Mammary epithelial cell (primary cell): Measurements from ENCODE around the gene PIP5KL1.

Experiments
- EZH2 ChIP-seq: IDR thresholded peaks from 2 replicates; pipeline ENCODE4 v1.6.1; 2012; ENCODE audit warnings: low read length, inconsistent platforms, borderline replicate concordance
- TF ChIP-seq, protein P1 (sequence below), 2 donors: IDR thresholded peaks in 1 of 2; conservative IDR thresholded peaks in 1 of 2; 2 replicates each; pipeline ENCODE4 v1.5.1; 2011 to 2012; ENCODE audit warnings: inconsistent platforms in 2 of 2, low read length in 2 of 2, mild to moderate bottlenecking in 2 of 2, control low read depth in 1 of 2, low read depth in 1 of 2; ENCODE audit not compliant: insufficient read depth in 1 of 2; ENCODE audit errors: extremely low read depth in 1 of 2

DNA sequence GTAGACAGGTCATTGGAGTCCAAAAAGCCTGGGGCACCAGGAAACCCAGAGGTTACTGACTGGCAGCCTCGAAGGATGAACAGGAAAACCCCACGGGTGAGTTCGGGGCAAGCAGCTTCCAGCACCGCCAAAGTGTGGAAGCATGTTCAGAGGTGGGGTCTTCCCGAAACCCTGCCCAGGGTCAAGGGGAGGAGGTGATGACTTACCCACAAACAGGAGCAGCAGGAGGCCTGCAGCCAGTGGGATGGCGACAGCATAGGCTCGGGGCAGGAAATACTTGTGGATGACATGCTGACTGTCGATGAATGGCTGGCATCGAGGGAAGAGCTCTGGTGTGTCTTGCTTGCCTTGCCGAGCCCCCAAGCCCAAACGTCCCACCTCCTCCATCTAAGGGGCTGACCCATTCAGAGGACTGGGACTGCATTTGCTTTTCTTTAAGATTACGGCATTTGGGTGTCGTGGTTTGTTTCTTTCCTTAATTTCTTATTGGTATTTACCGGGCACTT, 5.8 kb upstream of the PIP5KL1 start:
- TF ChIP-seq, protein P1, sequence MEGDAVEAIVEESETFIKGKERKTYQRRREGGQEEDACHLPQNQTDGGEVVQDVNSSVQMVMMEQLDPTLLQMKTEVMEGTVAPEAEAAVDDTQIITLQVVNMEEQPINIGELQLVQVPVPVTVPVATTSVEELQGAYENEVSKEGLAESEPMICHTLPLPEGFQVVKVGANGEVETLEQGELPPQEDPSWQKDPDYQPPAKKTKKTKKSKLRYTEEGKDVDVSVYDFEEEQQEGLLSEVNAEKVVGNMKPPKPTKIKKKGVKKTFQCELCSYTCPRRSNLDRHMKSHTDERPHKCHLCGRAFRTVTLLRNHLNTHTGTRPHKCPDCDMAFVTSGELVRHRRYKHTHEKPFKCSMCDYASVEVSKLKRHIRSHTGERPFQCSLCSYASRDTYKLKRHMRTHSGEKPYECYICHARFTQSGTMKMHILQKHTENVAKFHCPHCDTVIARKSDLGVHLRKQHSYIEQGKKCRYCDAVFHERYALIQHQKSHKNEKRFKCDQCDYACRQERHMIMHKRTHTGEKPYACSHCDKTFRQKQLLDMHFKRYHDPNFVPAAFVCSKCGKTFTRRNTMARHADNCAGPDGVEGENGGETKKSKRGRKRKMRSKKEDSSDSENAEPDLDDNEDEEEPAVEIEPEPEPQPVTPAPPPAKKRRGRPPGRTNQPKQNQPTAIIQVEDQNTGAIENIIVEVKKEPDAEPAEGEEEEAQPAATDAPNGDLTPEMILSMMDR (conservative IDR thresholded peaks at IDR 0.05 in 1 of 2, IDR thresholded peaks at IDR 0.05 in 1 of 2; ENCODE audit: extremely low read depth in 1 of 2, insufficient read depth in 1 of 2, low read depth in 1 of 2, low read length in 2 of 2): no peak
- TF ChIP-seq EZH2: no peak
